T-helper 2 cell treated with Interferon-gamma antibody and Interleukin-4, amounts not matched to agents 100 ng/mL and 5 ng/mL, for 36 hours (primary cell): ENCODE measurements around the gene KISS1. TPM values are rescaled to one million over a fixed set of nuclear protein-coding genes. Genes with fewer than 3 reads are reported as not detected.

Source experiments
- intact Hi-C: fragments of 100-400 bp; cut with micrococcal nuclease; formaldehyde crosslinking; loops from one replicate; pipeline ENCODE4 v1.15.1; 2023
- total RNA-seq: library from RNA; stranded (reverse); gene quantifications from 2 replicates; pipeline ENCODE4 v1.2.3, GENCODE V29; 2022

The KISS1 gene
- total RNA-seq, 1 donor from 2014 or later = not detected

GRCh38 chr1:204161609-204162493 is 34.4 kb downstream of the KISS1 start:
- intact Hi-C loops = loop anchor here (1.0 to 2.0 kb wide), 4 partner anchors 45 to 341 kb away; no protein-coding TSS in a partner anchor

DNA sequence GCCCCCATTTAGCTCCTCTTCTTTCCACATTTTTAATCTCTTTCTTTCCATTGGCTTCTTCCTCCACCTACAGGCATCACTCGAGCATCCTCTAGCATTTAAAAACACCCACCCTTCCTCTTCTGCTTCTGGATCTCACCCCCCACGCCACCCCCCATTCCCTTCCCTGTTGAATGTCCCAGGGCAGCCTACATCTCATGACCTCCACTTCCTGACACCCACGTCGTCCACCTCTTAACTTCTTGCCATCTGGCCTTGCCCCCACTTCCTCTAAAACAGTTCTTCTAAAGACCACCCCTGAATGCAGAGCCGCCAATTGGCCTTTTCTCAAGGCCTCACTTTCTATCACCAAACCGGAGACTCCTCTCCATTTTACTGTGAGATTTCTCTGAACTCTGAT is 38.3 kb downstream of the KISS1 start:
- intact Hi-C loops = no loop called here

GRCh38 chr1:204155881-204156280 is 40.4 kb downstream of the KISS1 start:
- intact Hi-C loops = no loop called here

- intact Hi-C loops = no loop called here
Observed at GRCh38 chr1:204154568-204155255, 41.6 kb downstream of the KISS1 start.

DNA sequence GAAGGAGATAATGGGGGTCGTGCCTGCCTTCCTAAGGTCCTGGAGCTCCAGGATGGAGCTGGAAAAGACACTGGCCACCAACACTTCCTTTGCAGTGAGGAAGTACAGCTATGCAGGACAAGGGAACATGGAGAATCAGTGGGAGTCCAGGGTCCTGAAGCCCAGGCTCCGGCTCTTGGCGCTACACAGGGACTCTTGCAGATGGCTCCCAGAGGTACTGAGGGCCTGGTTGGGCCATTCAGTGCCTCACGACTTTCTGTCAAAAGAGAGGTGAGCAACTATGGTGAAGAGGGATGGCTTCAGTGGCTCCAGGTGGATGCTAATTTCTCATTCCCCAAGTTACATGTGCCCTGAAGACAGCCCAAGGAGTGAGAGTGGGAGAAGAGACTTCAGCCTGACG is 42.6 kb downstream of the KISS1 start:
- intact Hi-C loops = no loop called here

DNA sequence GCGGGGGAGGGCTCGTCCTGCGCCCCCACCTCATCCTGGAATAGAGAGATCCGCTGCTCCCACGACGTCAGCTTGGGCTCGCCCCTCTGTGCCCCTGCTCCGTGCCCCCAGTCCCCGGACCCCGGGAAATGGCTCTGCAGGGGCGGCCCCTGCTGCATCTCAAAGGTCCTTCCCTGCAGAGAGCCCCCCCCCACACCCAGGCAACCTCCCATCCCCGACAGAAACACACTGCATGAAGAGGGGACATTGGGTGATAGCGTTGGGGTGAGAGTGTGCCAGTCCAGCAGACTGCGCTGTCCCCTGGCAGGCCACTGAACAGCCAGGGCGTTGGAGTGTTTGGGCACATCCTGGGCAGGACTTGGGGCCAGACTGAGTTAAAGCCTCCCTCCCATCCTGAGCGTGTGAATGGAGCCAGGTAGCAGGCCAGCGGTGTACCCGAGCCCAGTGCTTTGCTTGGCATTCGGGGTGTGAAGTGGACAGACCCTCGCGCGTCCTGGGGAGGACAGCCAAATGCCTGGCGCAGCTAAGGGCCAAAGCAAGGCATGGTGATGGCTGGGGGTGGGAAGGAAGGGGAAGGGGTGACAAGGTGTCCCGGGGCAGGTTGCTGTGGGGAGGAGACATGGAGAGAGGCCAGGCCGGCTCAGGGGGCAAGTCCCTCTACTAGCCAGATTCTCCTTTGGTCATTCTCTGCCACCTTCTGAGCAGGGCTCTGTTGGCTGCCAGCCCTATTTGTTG is 43.8 kb downstream of the KISS1 start:
- intact Hi-C loops = no loop called here

GRCh38 chr1:204151552-204152309 is 44.6 kb downstream of the KISS1 start, which contains the start of gene ETNK2:
TSS of gene ETNK2 (minus strand) at chr1:204152044. CDS start at chr1:204151852, 192 bp downstream.
- intact Hi-C loops = no loop called here

GRCh38 chr1:204150702-204151551 is 45.4 kb downstream of the KISS1 start:
- intact Hi-C loops = no loop called here

DNA sequence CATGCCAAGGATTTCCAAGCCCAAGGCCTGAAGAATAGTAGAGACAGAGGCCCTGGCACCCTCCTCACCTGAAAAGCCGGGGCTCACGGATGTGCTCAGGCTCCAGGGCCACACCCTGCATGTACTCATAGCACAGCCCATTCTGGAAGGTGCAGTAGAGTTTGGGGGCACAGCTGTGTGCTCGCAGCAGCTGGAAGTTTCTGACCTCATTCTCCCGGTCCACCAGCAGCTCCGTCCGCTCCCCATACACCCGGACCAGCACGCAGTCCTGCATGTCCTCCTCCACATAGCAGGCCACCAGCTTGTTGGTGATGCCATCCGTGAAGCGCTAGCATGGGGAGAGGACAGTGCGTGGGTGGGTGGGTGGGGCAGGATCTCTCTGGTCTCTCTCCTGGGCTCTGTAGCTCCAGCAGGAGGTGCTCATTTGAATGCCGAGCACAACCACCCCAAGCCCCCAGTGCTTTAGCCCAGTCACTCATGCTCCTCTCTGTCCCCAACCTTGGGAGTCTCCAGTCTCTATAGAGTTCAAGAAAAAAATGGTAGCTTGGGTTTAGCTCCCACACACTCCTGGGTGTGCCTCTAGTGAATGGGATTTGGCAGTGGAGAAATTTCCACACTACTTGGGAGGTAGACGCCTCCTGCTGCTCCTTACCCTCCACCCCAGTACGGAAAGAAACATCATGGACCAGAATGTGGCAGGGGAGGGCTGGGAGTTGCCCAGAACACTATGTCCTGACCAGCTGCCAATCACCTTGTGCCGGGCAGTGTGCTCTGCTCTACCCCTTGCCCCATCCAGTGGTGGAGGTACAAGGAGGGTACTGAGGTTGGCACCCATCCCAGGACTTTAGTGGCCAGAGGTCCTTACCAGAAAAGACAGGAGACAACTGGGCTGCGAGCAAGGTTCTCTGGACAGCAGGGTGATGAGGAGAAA is 46.4 kb downstream of the KISS1 start:
- intact Hi-C loops = no loop called here

GRCh38 chr1:204149107-204149506 is 47.2 kb downstream of the KISS1 start:
- intact Hi-C loops = no loop called here

- intact Hi-C loops = no loop called here
Observed at GRCh38 chr1:204147406-204148383, 48.6 kb downstream of the KISS1 start.

- intact Hi-C loops = no loop called here
Observed at GRCh38 chr1:204146965-204147364, 49.3 kb downstream of the KISS1 start.

GRCh38 chr1:204146309-204146708 is 50.0 kb downstream of the KISS1 start:
- intact Hi-C loops = no loop called here

- intact Hi-C loops = no loop called here
Observed at GRCh38 chr1:204145033-204145504, 51.2 kb downstream of the KISS1 start.

- intact Hi-C loops = no loop called here
Observed at GRCh38 chr1:204143276-204144041, 52.8 kb downstream of the KISS1 start.

GRCh38 chr1:204142032-204142974 is 54.0 kb downstream of the KISS1 start:
- intact Hi-C loops = no loop called here
